Activated CD8-positive, alpha-beta T cell treated with anti-CD3 and anti-CD28 coated beads for 36 hours (primary cell): ENCODE data around the gene P3H2. TPM values are rescaled to one million over a fixed set of nuclear protein-coding genes. Genes with fewer than 3 reads are reported as not detected.
"Not testable (repeated sequence)": the region's sequence is repeated elsewhere in the genome, so short reads cannot be mapped to it uniquely, and the experiment has no call there.

Experiments used
- ATAC-seq: fragments of 200-7000 bp; cut with Tn5 transposase; one replicate; pipeline ENCODE4 v1.10.0; 2021; ENCODE audit warnings: mild to moderate bottlenecking, moderate library complexity
- CTCF ChIA-PET: fragments of 350-600 bp; sonication (Branson Sonifier 250); formaldehyde crosslinking; loops from one replicate; lab custom pipeline; 2021; ENCODE audit warnings: antibody characterized with exemption; lab: Charles Lee
- POLR2A ChIA-PET: fragments of 350-600 bp; sonication (Branson Sonifier 250); formaldehyde crosslinking; loops from one replicate; lab custom pipeline; 2021; ENCODE audit warnings: antibody characterized with exemption; lab: Charles Lee
- DNase-seq: peaks from one replicate; pipeline ENCODE4 v3.0.0-alpha.2; 2020
- H3K27ac Mint-ChIP-seq: one replicate; pipeline ENCODE4 v1.8.0; 2021; ENCODE audit warnings: mild to moderate bottlenecking, mixed read lengths
- H3K27me3 Mint-ChIP-seq: one replicate; pipeline ENCODE4 v1.8.0; 2021; ENCODE audit warnings: mixed read lengths
- H3K36me3 Mint-ChIP-seq: one replicate; pipeline ENCODE4 v1.8.0; 2021; ENCODE audit warnings: low read depth, mixed read lengths
- H3K4me1 Mint-ChIP-seq: one replicate; pipeline ENCODE4 v1.8.0; 2021; ENCODE audit warnings: low read depth, mixed read lengths
- H3K4me3 Mint-ChIP-seq: one replicate; pipeline ENCODE4 v1.8.0; 2021; ENCODE audit warnings: mild to moderate bottlenecking, moderate library complexity, mixed read lengths
- H3K9me3 Mint-ChIP-seq: one replicate; pipeline ENCODE4 v1.8.0; 2021; ENCODE audit warnings: mixed read lengths
- intact Hi-C: fragments of 100-400 bp; cut with micrococcal nuclease; formaldehyde crosslinking; loops from one replicate; pipeline ENCODE4 v1.10.0; 2022
- total RNA-seq, 2 experiments: library from RNA; stranded (reverse); gene quantifications; one replicate each; pipeline ENCODE4 v1.2.3, GENCODE V29; 2021
- TF ChIP-seq, protein P1 (sequence below): fragments of 200-600 bp; IDR thresholded peaks from one replicate; pipeline ENCODE4 v1.8.0; 2022; ENCODE audit warnings: antibody characterized with exemption, mild to moderate bottlenecking

Gene P3H2
- total RNA-seq, 2 experiments from 2014 or later: not detected

DNA sequence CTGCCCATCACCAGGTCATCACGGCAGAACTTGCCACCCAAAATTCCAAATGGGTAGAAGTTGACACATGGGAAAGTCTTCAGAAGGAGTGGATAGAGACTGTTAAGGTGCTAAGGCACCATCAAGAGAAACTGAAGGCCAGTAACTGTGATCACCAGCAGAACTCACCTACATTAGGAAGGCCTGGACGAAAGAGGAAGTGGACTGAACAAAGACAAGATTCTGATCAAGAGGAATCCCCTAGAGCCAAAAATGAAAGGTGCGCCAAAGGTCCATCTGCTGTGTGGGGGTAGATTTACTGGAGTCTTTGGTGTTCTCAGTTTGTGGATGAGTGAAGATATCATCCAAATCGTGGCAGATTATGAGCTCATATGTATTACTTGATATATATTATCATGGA, 46.3 kb upstream of the P3H2 start:
- Mint-ChIP-seq H3K4me3 (no peak overlapping the region), H3K27ac (no peak overlapping the region), H3K4me1 (peaks cover 10% of the 10 kb centered on the region), H3K9me3 (no peaks in the 10 kb centered on the region), H3K27me3 (no peaks in the 10 kb centered on the region), H3K36me3 (no peaks in the 10 kb centered on the region)
- CTCF ChIA-PET: no interaction called here
- ATAC-seq (no peak), DNase-seq (no peak)
- POLR2A ChIA-PET: no interaction called here
- intact Hi-C loops: no loop called here
- TF ChIP-seq, protein P1, sequence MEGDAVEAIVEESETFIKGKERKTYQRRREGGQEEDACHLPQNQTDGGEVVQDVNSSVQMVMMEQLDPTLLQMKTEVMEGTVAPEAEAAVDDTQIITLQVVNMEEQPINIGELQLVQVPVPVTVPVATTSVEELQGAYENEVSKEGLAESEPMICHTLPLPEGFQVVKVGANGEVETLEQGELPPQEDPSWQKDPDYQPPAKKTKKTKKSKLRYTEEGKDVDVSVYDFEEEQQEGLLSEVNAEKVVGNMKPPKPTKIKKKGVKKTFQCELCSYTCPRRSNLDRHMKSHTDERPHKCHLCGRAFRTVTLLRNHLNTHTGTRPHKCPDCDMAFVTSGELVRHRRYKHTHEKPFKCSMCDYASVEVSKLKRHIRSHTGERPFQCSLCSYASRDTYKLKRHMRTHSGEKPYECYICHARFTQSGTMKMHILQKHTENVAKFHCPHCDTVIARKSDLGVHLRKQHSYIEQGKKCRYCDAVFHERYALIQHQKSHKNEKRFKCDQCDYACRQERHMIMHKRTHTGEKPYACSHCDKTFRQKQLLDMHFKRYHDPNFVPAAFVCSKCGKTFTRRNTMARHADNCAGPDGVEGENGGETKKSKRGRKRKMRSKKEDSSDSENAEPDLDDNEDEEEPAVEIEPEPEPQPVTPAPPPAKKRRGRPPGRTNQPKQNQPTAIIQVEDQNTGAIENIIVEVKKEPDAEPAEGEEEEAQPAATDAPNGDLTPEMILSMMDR: no peak

DNA sequence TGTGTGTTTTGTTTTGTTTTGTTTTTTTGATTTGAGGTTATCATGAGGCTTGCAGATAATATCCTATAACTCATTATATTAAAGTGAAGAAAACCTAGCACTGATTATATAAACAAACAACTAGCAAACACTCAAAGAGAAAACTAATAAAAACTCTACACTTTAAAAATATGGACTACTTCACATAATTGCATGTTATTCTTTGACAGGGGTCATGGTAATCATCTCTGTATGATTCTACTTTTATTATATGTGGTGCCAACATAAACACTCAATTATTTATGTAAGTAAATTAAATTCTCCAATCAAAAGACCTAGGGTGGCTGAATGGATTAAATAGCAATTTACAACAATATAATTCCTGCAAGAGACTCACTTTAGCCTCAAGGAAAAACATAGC, 44.6 kb upstream of the P3H2 start:
- DNase-seq (no peak), ATAC-seq (no peak)
- Mint-ChIP-seq H3K4me1 (peaks cover 10% of the 10 kb centered on the region), H3K27ac (no peak overlapping the region), H3K36me3 (no peaks in the 10 kb centered on the region), H3K9me3 (no peaks in the 10 kb centered on the region), H3K27me3 (no peaks in the 10 kb centered on the region), H3K4me3 (no peak overlapping the region)
- ChIA-PET POLR2A (no interaction called here), CTCF (no interaction called here)
- TF ChIP-seq, protein P1: no peak
- intact Hi-C loops: no loop called here

DNA sequence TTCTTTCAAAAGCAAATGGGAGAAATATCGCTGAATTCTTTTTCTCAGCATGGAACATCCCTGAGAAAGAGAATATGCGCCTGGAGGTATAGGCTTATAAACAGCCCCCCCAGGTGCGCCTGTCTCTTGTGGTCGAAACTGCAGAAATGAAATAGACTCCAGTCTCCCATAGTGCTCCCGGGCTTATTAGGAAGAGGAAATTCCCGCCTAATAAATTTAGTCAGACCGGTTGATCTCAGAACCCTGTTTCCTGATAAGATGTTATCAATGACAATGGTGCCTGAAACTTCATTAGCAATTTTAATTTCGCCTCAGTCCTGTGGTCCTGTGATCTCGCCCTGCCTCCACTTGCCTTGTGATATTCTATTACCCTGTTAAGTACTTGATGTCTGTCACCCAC, 41.3 kb upstream of the P3H2 start:
- H3K4me3 Mint-ChIP-seq, DNase-seq, ATAC-seq, H3K9me3 Mint-ChIP-seq, H3K27me3 Mint-ChIP-seq, intact Hi-C loops, H3K27ac Mint-ChIP-seq, POLR2A ChIA-PET, CTCF ChIA-PET, H3K36me3 Mint-ChIP-seq, H3K4me1 Mint-ChIP-seq: not testable (repeated sequence)

DNA sequence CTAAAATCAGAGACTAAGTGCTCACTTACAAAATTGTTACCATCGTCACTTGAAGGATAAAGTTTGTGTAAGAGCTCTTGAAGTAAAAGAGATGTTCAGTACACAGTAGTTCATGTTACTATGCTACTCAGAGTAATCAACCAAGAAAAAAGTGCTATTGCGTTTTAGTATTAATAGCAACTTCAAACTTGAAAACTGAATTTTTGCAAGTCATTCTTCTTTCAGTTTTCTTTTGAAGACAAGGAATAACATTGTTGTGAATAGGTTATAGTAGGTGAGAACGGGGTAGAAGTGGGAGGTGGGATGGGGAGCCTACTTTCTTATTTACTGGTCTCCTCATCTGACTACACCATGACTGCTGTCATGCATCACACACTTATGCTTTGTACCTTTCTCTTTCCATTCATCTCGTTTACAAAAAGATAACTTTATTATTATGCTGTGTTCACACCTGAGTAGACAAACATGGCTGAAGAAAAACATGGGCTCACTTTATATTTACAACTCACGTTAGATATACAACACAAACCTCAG, 39.3 kb upstream of the P3H2 start:
- no peaks in the 10 kb centered on the region for H3K4me1 Mint-ChIP-seq
- no peak overlapping the region for H3K4me3 Mint-ChIP-seq
- no peaks in the 10 kb centered on the region for H3K36me3 Mint-ChIP-seq
- DNase-seq: no peak
- peaks cover 2% of the 10 kb centered on the region for H3K27me3 Mint-ChIP-seq
- POLR2A ChIA-PET: no interaction called here
- TF ChIP-seq, protein P1: no peak
- ATAC-seq: no peak
- no peak overlapping the region for H3K27ac Mint-ChIP-seq
- CTCF ChIA-PET: no interaction called here
- H3K9me3 Mint-ChIP-seq: no peaks in the 10 kb centered on the region
- intact Hi-C loops: no loop called here

DNA sequence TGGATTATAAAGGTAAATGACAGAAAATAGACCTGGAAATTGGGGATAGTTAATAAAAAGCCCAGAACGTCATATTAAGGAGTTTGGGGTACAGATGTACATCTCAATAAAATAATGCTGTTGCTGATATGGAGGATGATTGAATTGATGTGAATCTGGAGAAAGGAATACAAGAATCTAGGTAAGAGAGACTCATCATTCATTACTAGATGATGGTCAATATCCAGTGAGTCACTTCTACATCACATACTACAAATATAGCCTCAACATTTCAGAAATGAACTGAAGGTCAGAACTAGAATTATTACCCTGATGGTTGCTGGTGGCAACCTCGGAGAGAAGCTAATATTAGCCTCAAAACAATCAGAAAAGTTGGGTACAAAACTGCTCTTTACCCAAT, 37.6 kb upstream of the P3H2 start:
- TF ChIP-seq, protein P1: no peak
- Mint-ChIP-seq H3K27ac (no peak overlapping the region), H3K9me3 (no peaks in the 10 kb centered on the region), H3K36me3 (no peaks in the 10 kb centered on the region), H3K4me3 (no peak overlapping the region), H3K27me3 (peaks cover 2% of the 10 kb centered on the region), H3K4me1 (no peaks in the 10 kb centered on the region)
- no peak for DNase-seq
- POLR2A ChIA-PET: no interaction called here
- intact Hi-C loops: no loop called here
- no peak for ATAC-seq
- CTCF ChIA-PET: no interaction called here

DNA sequence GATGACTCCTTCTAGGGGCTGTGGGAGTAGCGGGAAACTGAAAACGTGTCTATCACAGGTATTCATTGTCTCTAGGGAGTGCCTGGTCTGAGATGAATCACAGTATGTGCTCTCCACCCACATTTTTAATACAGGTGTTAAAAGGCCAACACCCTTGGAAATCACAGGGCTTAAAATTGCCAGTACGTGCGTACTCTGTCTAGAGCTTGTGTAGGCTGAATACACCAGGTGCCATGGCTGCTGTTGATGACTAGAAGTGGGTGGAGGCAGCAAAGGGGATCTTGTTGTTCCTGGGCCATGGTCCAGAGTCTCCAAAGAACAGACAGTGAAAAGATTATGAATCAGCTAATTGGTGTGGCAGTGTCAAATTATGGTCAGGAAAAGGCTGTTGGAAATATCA, 35.1 kb upstream of the P3H2 start:
- no peak for ATAC-seq

More for the DNA sequence above, 35.1 kb upstream of the P3H2 start:
- peaks cover 2% of the 10 kb centered on the region for H3K27me3 Mint-ChIP-seq
- H3K4me1 Mint-ChIP-seq: no peaks in the 10 kb centered on the region
- ChIA-PET POLR2A (no interaction called here), CTCF (no interaction called here)
- TF ChIP-seq, protein P1: no peak
- H3K27ac Mint-ChIP-seq: no peak overlapping the region
- no peak for DNase-seq
- no peak overlapping the region for H3K4me3 Mint-ChIP-seq
- no peaks in the 10 kb centered on the region for H3K36me3 Mint-ChIP-seq
- no peaks in the 10 kb centered on the region for H3K9me3 Mint-ChIP-seq
- intact Hi-C loops: no loop called here
